ENCODE results near the gene GPC5. TPM values are rescaled to one million over a fixed set of nuclear protein-coding genes. Genes with fewer than 3 reads are reported as not detected.

The GPC5 gene
- total RNA-seq, 1 experiment from 2014 or later: 0.21 TPM

DNA sequence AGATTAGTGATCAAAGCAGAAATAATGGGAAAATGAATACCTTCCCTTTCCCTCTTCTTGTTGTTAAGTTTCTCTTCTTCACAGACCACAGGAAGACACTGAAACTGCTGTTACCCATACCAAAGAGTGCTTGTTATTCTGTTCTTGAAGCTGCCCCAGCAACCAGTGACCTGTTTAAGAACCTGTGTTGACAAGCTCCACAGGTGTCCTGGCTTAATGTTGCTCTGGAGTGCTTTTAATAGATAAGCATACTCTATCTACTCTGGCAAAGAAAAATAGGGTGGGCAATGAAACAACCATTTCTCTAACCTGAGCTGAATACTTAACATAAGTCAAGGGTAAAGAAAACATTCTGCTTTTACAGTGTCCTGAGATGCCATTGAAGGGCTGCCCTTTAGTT, 1321.4 kb downstream of the GPC5 start:
- ChIA-PET POLR2A (ENCODE audit: low non-redundant PET) (no interaction called here), CTCF (no interaction called here)
- TF ChIP-seq EZH2 (IDR thresholded peaks at IDR 0.05; ENCODE audit: borderline replicate concordance, low read depth, low read length, poor library complexity, severe bottlenecking): no peak
- DNase-seq (ENCODE audit: low spot score): no peak
- no peak overlapping the region for H3K27ac ChIP-seq (ENCODE audit: low read depth, low read length, poor library complexity, severe bottlenecking)
- H3K4me1 ChIP-seq (ENCODE audit: insufficient read depth, low read length, poor library complexity, severe bottlenecking): no peaks in the 10 kb centered on the region
- no peaks in the 10 kb centered on the region for H3K36me3 ChIP-seq (ENCODE audit: insufficient read depth, low read length, poor library complexity, severe bottlenecking)
- intact Hi-C loops (cut with micrococcal nuclease; ENCODE audit: unreplicated experiment): loop anchor here (5.0 to 10.0 kb wide), 2 partner anchors 505 to 1642 kb away; partner anchors contain the start of gene GPC6
- BruUV-seq (replicated peaks): no TSS peak
- no peaks in the 10 kb centered on the region for H3K9me3 ChIP-seq (ENCODE audit: low read depth, low read length, poor library complexity, severe bottlenecking)
- H3K4me3 ChIP-seq (ENCODE audit: low read depth, low read length, poor library complexity, severe bottlenecking): no peak overlapping the region
- no peaks in the 10 kb centered on the region for H3K27me3 ChIP-seq (replicated peaks; ENCODE audit: insufficient read depth, low read depth, low read length, poor library complexity)

DNA sequence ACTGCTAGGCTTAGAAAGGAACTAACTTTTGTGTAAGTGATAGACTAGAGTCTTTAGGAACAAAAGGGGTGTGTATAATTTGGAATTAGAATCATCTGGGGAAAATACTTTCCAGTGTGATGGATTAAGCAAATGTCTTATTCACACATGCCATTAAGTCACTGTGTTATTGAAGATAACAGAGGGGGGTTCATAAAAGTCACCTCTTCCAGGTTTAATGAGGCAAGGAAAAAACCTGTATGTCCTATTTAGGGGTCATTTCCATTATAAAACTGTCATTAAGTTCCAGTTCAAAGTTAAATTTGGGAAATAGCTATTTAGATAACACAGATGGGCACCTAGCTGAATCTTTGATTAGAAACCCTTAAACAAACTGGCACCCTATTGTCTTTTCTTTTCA, 1323.2 kb downstream of the GPC5 start:
- intact Hi-C loops (cut with micrococcal nuclease; ENCODE audit: unreplicated experiment): no loop called here
- H3K4me3 ChIP-seq (ENCODE audit: low read depth, low read length, poor library complexity, severe bottlenecking): no peak overlapping the region
- TF ChIP-seq, protein P1, sequence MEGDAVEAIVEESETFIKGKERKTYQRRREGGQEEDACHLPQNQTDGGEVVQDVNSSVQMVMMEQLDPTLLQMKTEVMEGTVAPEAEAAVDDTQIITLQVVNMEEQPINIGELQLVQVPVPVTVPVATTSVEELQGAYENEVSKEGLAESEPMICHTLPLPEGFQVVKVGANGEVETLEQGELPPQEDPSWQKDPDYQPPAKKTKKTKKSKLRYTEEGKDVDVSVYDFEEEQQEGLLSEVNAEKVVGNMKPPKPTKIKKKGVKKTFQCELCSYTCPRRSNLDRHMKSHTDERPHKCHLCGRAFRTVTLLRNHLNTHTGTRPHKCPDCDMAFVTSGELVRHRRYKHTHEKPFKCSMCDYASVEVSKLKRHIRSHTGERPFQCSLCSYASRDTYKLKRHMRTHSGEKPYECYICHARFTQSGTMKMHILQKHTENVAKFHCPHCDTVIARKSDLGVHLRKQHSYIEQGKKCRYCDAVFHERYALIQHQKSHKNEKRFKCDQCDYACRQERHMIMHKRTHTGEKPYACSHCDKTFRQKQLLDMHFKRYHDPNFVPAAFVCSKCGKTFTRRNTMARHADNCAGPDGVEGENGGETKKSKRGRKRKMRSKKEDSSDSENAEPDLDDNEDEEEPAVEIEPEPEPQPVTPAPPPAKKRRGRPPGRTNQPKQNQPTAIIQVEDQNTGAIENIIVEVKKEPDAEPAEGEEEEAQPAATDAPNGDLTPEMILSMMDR (conservative IDR thresholded peaks at IDR 0.05; ENCODE audit: low read depth, low read length): no peak
- no peak for TF ChIP-seq EZH2 (IDR thresholded peaks at IDR 0.05; ENCODE audit: borderline replicate concordance, low read depth, low read length, poor library complexity, severe bottlenecking)
- no peaks in the 10 kb centered on the region for H3K36me3 ChIP-seq (ENCODE audit: insufficient read depth, low read length, poor library complexity, severe bottlenecking)
- no peaks in the 10 kb centered on the region for H3K9me3 ChIP-seq (ENCODE audit: low read depth, low read length, poor library complexity, severe bottlenecking)
- POLR2A ChIA-PET (ENCODE audit: low non-redundant PET): no interaction called here
- H3K27me3 ChIP-seq (replicated peaks; ENCODE audit: insufficient read depth, low read depth, low read length, poor library complexity): no peaks in the 10 kb centered on the region
- DNase-seq (ENCODE audit: low spot score): no peak
- BruUV-seq (replicated peaks): no TSS peak
- no peaks in the 10 kb centered on the region for H3K4me1 ChIP-seq (ENCODE audit: insufficient read depth, low read length, poor library complexity, severe bottlenecking)
- H3K27ac ChIP-seq (ENCODE audit: low read depth, low read length, poor library complexity, severe bottlenecking): no peak overlapping the region
- CTCF ChIA-PET: no interaction called here

DNA sequence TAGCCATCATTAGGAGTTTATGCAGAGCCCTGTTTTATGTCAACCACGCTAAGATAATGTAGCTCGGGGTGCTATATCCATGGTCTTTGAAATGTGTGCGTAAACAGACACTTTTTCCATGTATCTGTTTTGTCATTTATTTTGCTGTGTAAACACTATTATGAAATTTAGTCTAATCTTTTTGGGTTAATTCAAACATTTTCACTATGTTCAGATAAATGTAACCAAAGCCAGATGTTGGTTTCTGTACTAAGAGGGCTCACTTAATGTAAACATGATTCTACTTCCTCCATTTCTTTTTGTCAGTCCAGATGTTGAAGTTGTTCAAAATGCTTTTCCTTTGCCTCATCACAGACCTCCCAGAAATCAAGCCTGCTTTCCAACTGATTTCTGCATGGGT, 1328.7 kb downstream of the GPC5 start:
- CTCF ChIA-PET: no interaction called here
- Histone ChIP-seq H3K27ac (ENCODE audit: low read depth, low read length, poor library complexity, severe bottlenecking) (no peak overlapping the region), H3K9me3 (ENCODE audit: low read depth, low read length, poor library complexity, severe bottlenecking) (no peaks in the 10 kb centered on the region), H3K27me3 (replicated peaks; ENCODE audit: insufficient read depth, low read depth, low read length, poor library complexity) (no peaks in the 10 kb centered on the region), H3K36me3 (ENCODE audit: insufficient read depth, low read length, poor library complexity, severe bottlenecking) (no peaks in the 10 kb centered on the region), H3K4me1 (ENCODE audit: insufficient read depth, low read length, poor library complexity, severe bottlenecking) (no peaks in the 10 kb centered on the region), H3K4me3 (ENCODE audit: low read depth, low read length, poor library complexity, severe bottlenecking) (no peak overlapping the region)
- intact Hi-C loops (cut with micrococcal nuclease; ENCODE audit: unreplicated experiment): no loop called here
- DNase-seq (ENCODE audit: low spot score): no peak
- POLR2A ChIA-PET (ENCODE audit: low non-redundant PET): no interaction called here
- TF ChIP-seq, protein P1 (conservative IDR thresholded peaks at IDR 0.05; ENCODE audit: low read depth, low read length): no peak
- TF ChIP-seq EZH2 (IDR thresholded peaks at IDR 0.05; ENCODE audit: borderline replicate concordance, low read depth, low read length, poor library complexity, severe bottlenecking): no peak
- BruUV-seq (replicated peaks): no TSS peak

DNA sequence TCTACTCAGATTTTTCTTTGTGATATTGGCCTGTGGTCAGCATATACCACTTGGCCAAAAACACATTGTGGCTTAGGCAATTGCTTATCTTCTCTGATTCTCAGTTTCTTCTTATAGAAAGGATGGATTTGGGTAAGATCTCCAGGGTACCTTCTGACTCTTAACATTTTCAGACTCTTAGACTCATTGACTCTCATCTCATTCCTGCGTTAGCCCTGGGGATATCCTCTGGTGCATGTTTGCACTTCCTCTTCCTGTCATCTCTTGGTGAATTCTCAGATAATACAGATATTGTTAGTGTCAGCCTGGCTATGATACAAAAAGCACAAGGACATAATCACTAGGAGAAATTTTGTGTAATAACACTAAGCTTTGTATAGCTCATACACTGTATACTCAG, 1335.6 kb downstream of the GPC5 start:
- H3K27me3 ChIP-seq (replicated peaks; ENCODE audit: insufficient read depth, low read depth, low read length, poor library complexity): no peaks in the 10 kb centered on the region
- DNase-seq (ENCODE audit: low spot score): no peak
- no peaks in the 10 kb centered on the region for H3K36me3 ChIP-seq (ENCODE audit: insufficient read depth, low read length, poor library complexity, severe bottlenecking)
- BruUV-seq (replicated peaks): no TSS peak
- intact Hi-C loops (cut with micrococcal nuclease; ENCODE audit: unreplicated experiment): no loop called here
- no peak overlapping the region for H3K27ac ChIP-seq (ENCODE audit: low read depth, low read length, poor library complexity, severe bottlenecking)
- H3K4me3 ChIP-seq (ENCODE audit: low read depth, low read length, poor library complexity, severe bottlenecking): no peak overlapping the region
- TF ChIP-seq EZH2 (IDR thresholded peaks at IDR 0.05; ENCODE audit: borderline replicate concordance, low read depth, low read length, poor library complexity, severe bottlenecking): no peak
- TF ChIP-seq, protein P1 (conservative IDR thresholded peaks at IDR 0.05; ENCODE audit: low read depth, low read length): no peak
- ChIA-PET CTCF (no interaction called here), POLR2A (ENCODE audit: low non-redundant PET) (no interaction called here)
- H3K9me3 ChIP-seq (ENCODE audit: low read depth, low read length, poor library complexity, severe bottlenecking): no peaks in the 10 kb centered on the region
- no peaks in the 10 kb centered on the region for H3K4me1 ChIP-seq (ENCODE audit: insufficient read depth, low read length, poor library complexity, severe bottlenecking)

Data from A673 (cell line).